ENCODE results near the gene POMGNT1.
A peak's percentile ranks its signal among the peaks of the same experiment; 100 is the strongest.

POMGNT1 gene

DNA sequence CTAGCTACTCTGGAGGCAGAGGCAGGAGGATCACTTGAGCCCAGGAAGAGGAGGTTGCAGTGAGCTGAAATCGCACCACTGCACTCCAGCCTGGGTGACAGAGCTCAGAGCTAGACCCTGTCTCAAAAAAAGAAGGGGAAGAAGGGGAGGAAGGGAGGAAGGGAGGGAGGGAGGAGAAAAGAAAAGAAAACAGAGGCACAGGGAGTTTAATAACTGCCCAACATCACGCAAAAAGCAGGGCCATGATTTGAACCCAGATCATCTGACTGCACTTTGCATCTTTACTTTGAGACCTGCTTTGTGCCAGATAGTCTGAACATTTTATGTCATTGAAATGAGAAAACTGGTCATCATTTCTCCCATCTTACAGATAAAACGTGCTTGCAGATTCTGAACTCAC, 6.9 kb upstream of the POMGNT1 start:
- H3K79me2 ChIP-seq (ENCODE audit: insufficient read depth, low read length), result no peaks in the 10 kb centered on the region
- H3K4me2 ChIP-seq (ENCODE audit: low read length), result no peak overlapping the region
- TF ChIP-seq EZH2 (IDR thresholded peaks at IDR 0.05; ENCODE audit: borderline replicate concordance, low read length), result no peak
- TF ChIP-seq CTCF (IDR thresholded peaks at IDR 0.05; ENCODE audit: low read length), result no peak
- H3F3A ChIP-seq (ENCODE audit: insufficient read depth, low read length), result no peaks in the 10 kb centered on the region
- H3K4me3 ChIP-seq (ENCODE audit: low read depth, low read length, poor library complexity, severe bottlenecking), result no peak overlapping the region
- H3K9me3 ChIP-seq (ENCODE audit: low read length), result no peaks in the 10 kb centered on the region
- H2AFZ ChIP-seq (ENCODE audit: low read length), result no peak overlapping the region
- H3K27ac ChIP-seq (ENCODE audit: low read depth, low read length, poor library complexity, severe bottlenecking), result no peak overlapping the region
- no peaks in the 10 kb centered on the region for H3K9me2 ChIP-seq (ENCODE audit: low read depth, low read length)
- H3K4me1 ChIP-seq (ENCODE audit: insufficient read depth, low read length, severe bottlenecking), result peaks cover 14% of the 10 kb centered on the region
- H3K36me3 ChIP-seq (ENCODE audit: insufficient read depth, low read length), result no peaks in the 10 kb centered on the region
- no peaks in the 10 kb centered on the region for H3K27me3 ChIP-seq (ENCODE audit: insufficient read depth, low read length)
- no peak overlapping the region for H3K9ac ChIP-seq (ENCODE audit: low read length)
- no peaks in the 10 kb centered on the region for H4K20me1 ChIP-seq (ENCODE audit: insufficient read depth, low read length)

- H3K4me1 ChIP-seq (ENCODE audit: insufficient read depth, low read length, severe bottlenecking), result peaks cover 17% of the 10 kb centered on the region
- H3K27me3 ChIP-seq (ENCODE audit: insufficient read depth, low read length), result no peaks in the 10 kb centered on the region
- H2AFZ ChIP-seq (ENCODE audit: low read length), result no peak overlapping the region
- H3F3A ChIP-seq (ENCODE audit: insufficient read depth, low read length), result peaks cover 2% of the 10 kb centered on the region; the same call in 1 of the 2 replicates
- TF ChIP-seq CTCF (IDR thresholded peaks at IDR 0.05; ENCODE audit: low read length) (no peak), EZH2 (IDR thresholded peaks at IDR 0.05; ENCODE audit: borderline replicate concordance, low read length) (no peak)
- H3K4me2 ChIP-seq (ENCODE audit: low read length), result no peak overlapping the region
- no peaks in the 10 kb centered on the region for H3K9me2 ChIP-seq (ENCODE audit: low read depth, low read length)
- H3K4me3 ChIP-seq (ENCODE audit: low read depth, low read length, poor library complexity, severe bottlenecking), result no peak overlapping the region
- no peaks in the 10 kb centered on the region for H3K79me2 ChIP-seq (ENCODE audit: insufficient read depth, low read length)
- H4K20me1 ChIP-seq (ENCODE audit: insufficient read depth, low read length), result no peaks in the 10 kb centered on the region
- H3K27ac ChIP-seq (ENCODE audit: low read depth, low read length, poor library complexity, severe bottlenecking), result no peak overlapping the region
- H3K36me3 ChIP-seq (ENCODE audit: insufficient read depth, low read length), result no peaks in the 10 kb centered on the region
- no peaks in the 10 kb centered on the region for H3K9me3 ChIP-seq (ENCODE audit: low read length)
- H3K9ac ChIP-seq (ENCODE audit: low read length), result no peak overlapping the region
Measured at GRCh38 chr1:46204406-46204742, 6.1 kb upstream of the POMGNT1 start.

GRCh38 chr1:46203738-46204405, 5.6 kb upstream of the POMGNT1 start:
- TF ChIP-seq CTCF (IDR thresholded peaks at IDR 0.05; ENCODE audit: low read length) (no peak), EZH2 (IDR thresholded peaks at IDR 0.05; ENCODE audit: borderline replicate concordance, low read length) (no peak)
- H3K4me2 ChIP-seq (ENCODE audit: low read length), result peak overlapping the region; percentile 70
- H3F3A ChIP-seq (ENCODE audit: insufficient read depth, low read length), result peaks cover 4% of the 10 kb centered on the region; the same call in 1 of the 2 replicates
- H3K4me1 ChIP-seq (ENCODE audit: insufficient read depth, low read length, severe bottlenecking), result peaks cover 22% of the 10 kb centered on the region
- H4K20me1 ChIP-seq (ENCODE audit: insufficient read depth, low read length), result no peaks in the 10 kb centered on the region
- no peak overlapping the region for H2AFZ ChIP-seq (ENCODE audit: low read length)
- no peaks in the 10 kb centered on the region for H3K9me3 ChIP-seq (ENCODE audit: low read length)
- H3K36me3 ChIP-seq (ENCODE audit: insufficient read depth, low read length), result no peaks in the 10 kb centered on the region
- H3K9me2 ChIP-seq (ENCODE audit: low read depth, low read length), result no peaks in the 10 kb centered on the region
- no peak overlapping the region for H3K27ac ChIP-seq (ENCODE audit: low read depth, low read length, poor library complexity, severe bottlenecking)
- H3K27me3 ChIP-seq (ENCODE audit: insufficient read depth, low read length), result no peaks in the 10 kb centered on the region
- no peak overlapping the region; the same call in 1 of the 2 replicates for H3K9ac ChIP-seq (ENCODE audit: low read length)
- no peaks in the 10 kb centered on the region for H3K79me2 ChIP-seq (ENCODE audit: insufficient read depth, low read length)
- H3K4me3 ChIP-seq (ENCODE audit: low read depth, low read length, poor library complexity, severe bottlenecking), result peak overlapping the region; percentile 53
